Skeletal muscle tissue (tissue), 4 donors: Measurements from ENCODE around the gene LPXN. TPM values are rescaled to one million over a fixed set of nuclear protein-coding genes. Genes with fewer than 3 reads are reported as not detected.

Experiments
- H3K27ac ChIP-seq: one replicate; pipeline ENCODE4 v1.7.0; 2013; ENCODE audit warnings: mild to moderate bottlenecking, low read depth, low read length, inconsistent platforms
- H3K27me3 ChIP-seq, 3 donors: one replicate each; pipeline ENCODE4 v1.7.0; 2013; ENCODE audit warnings: low read length in 3 of 3; ENCODE audit not compliant: control insufficient read depth in 3 of 3, insufficient read depth in 3 of 3
- H3K36me3 ChIP-seq, 3 donors: one replicate each; pipeline ENCODE4 v1.7.0; 2013; ENCODE audit warnings: low read length in 3 of 3; ENCODE audit not compliant: control insufficient read depth in 3 of 3, insufficient read depth in 3 of 3
- H3K4me1 ChIP-seq, 3 donors: one replicate each; pipeline ENCODE4 v1.7.0; 2013; ENCODE audit warnings: low read length in 3 of 3, mild to moderate bottlenecking in 3 of 3; ENCODE audit not compliant: control insufficient read depth in 3 of 3, insufficient read depth in 3 of 3
- H3K4me3 ChIP-seq, 3 donors: one replicate each; pipeline ENCODE4 v1.7.0; 2013; ENCODE audit warnings: low read length in 3 of 3
- H3K9ac ChIP-seq, 3 donors: one replicate each; pipeline ENCODE4 v1.7.0; 2013; ENCODE audit warnings: low read length in 3 of 3, mild to moderate bottlenecking in 3 of 3, moderate library complexity in 2 of 3, low read depth in 1 of 3
- H3K9me3 ChIP-seq, 3 donors: one replicate each; pipeline ENCODE4 v1.7.0; 2013; ENCODE audit warnings: low read length in 3 of 3; ENCODE audit not compliant: control insufficient read depth in 3 of 3
- total RNA-seq: library from RNA; depleted of rRNA; stranded (reverse); fragments of >200 nt; gene quantifications from one replicate; pipeline ENCODE4 v1.2.3, GENCODE V29; 2014
- donor health status: Osteomylitis.

Gene LPXN
- total RNA-seq, 1 donor from 2014 or later, result 4.2 TPM

- Histone ChIP-seq H3K27ac (no peak overlapping the region), H3K4me3 (no peak overlapping the region), H3K27me3 (no peaks in the 10 kb centered on the region), H3K9me3 (no peaks in the 10 kb centered on the region), H3K36me3 (peaks cover 14 to 33% (median 32%) of the 10 kb centered on the region in 3 donors), H3K4me1 (no peaks in the 10 kb centered on the region), H3K9ac (no peak overlapping the region)
These were observed 32.7 kb upstream of the LPXN start for GRCh38 chr11:58608331-58608730.

- H3K9me3 ChIP-seq, result no peaks in the 10 kb centered on the region
These were observed 31.5 kb upstream of the LPXN start for GRCh38 chr11:58606930-58607714.

GRCh38 chr11:58600510-58600909, 24.9 kb upstream of the LPXN start:
- no peak overlapping the region for H3K27ac ChIP-seq
- H3K9ac ChIP-seq, result no peak overlapping the region
- no peaks in the 10 kb centered on the region for H3K9me3 ChIP-seq
- no peaks in the 10 kb centered on the region for H3K36me3 ChIP-seq
- H3K4me1 ChIP-seq, result peaks cover 8 to 9% (median 9%) of the 10 kb centered on the region in 3 donors
- H3K27me3 ChIP-seq, result no peaks in the 10 kb centered on the region
- no peak overlapping the region for H3K4me3 ChIP-seq

More at GRCh38 chr11:58606930-58607714, 31.5 kb upstream of the LPXN start:
- Histone ChIP-seq H3K9ac (no peak overlapping the region), H3K36me3 (peaks cover 5 to 22% (median 20%) of the 10 kb centered on the region in 3 donors), H3K4me1 (no peaks in the 10 kb centered on the region), H3K27me3 (no peaks in the 10 kb centered on the region), H3K4me3 (no peak overlapping the region), H3K27ac (no peak overlapping the region)

- Histone ChIP-seq H3K4me1 (peaks cover 12 to 17% (median 15%) of the 10 kb centered on the region in 3 donors), H3K27me3 (no peaks in the 10 kb centered on the region), H3K4me3 (no peak overlapping the region), H3K36me3 (no peaks in the 10 kb centered on the region), H3K27ac (no peak overlapping the region), H3K9ac (no peak overlapping the region), H3K9me3 (no peaks in the 10 kb centered on the region)
These were observed 22.0 kb upstream of the LPXN start for GRCh38 chr11:58597486-58598144.

GRCh38 chr11:58596621-58597020, 21.0 kb upstream of the LPXN start:
- H3K27ac ChIP-seq, result no peak overlapping the region
- H3K36me3 ChIP-seq, result no peaks in the 10 kb centered on the region
- H3K9ac ChIP-seq, result no peak overlapping the region
- H3K9me3 ChIP-seq, result no peaks in the 10 kb centered on the region
- peaks cover 14 to 17% (median 15%) of the 10 kb centered on the region in 3 donors for H3K4me1 ChIP-seq
- no peaks in the 10 kb centered on the region for H3K27me3 ChIP-seq
- H3K4me3 ChIP-seq, result no peak overlapping the region

GRCh38 chr11:58594826-58595225, 19.2 kb upstream of the LPXN start:
- Histone ChIP-seq H3K4me3 (no peak overlapping the region), H3K9ac (no peak overlapping the region), H3K4me1 (peaks cover 11 to 15% (median 13%) of the 10 kb centered on the region in 3 donors), H3K27ac (no peak overlapping the region), H3K36me3 (no peaks in the 10 kb centered on the region), H3K27me3 (no peaks in the 10 kb centered on the region), H3K9me3 (no peaks in the 10 kb centered on the region)

- no peaks in the 10 kb centered on the region for H3K36me3 ChIP-seq
- H3K9me3 ChIP-seq, result no peaks in the 10 kb centered on the region
- H3K9ac ChIP-seq, result no peak overlapping the region
- no peaks in the 10 kb centered on the region for H3K27me3 ChIP-seq
- H3K4me3 ChIP-seq, result no peak overlapping the region
- peaks cover 10 to 15% (median 11%) of the 10 kb centered on the region in 3 donors for H3K4me1 ChIP-seq
- H3K27ac ChIP-seq, result no peak overlapping the region
These were observed 17.3 kb upstream of the LPXN start for GRCh38 chr11:58592760-58593472.

GRCh38 chr11:58591659-58592058, 16.0 kb upstream of the LPXN start:
- Histone ChIP-seq H3K4me3 (no peak overlapping the region), H3K27ac (no peak overlapping the region), H3K9ac (no peak overlapping the region), H3K4me1 (peaks cover 6 to 13% (median 9%) of the 10 kb centered on the region in 3 donors), H3K27me3 (no peaks in the 10 kb centered on the region), H3K36me3 (no peaks in the 10 kb centered on the region), H3K9me3 (no peaks in the 10 kb centered on the region)

GRCh38 chr11:58586998-58587397, 11.3 kb upstream of the LPXN start:
- Histone ChIP-seq H3K9me3 (no peaks in the 10 kb centered on the region), H3K27ac (no peak overlapping the region), H3K4me1 (peaks cover 3 to 17% (median 15%) of the 10 kb centered on the region in 3 donors), H3K27me3 (no peaks in the 10 kb centered on the region), H3K9ac (no peak overlapping the region), H3K36me3 (peaks cover 0 to 2% (median 0%) of the 10 kb centered on the region in 3 donors), H3K4me3 (no peak overlapping the region)
